ENCODE measurements around the gene MRAS.

GRCh38 chr3:138443521-138444503, 95.4 kb downstream of the MRAS start:
- TF ChIP-seq POLR2AphosphoS5 (IDR thresholded peaks at IDR 0.05): no peak
- TF ChIP-seq, protein P1, sequence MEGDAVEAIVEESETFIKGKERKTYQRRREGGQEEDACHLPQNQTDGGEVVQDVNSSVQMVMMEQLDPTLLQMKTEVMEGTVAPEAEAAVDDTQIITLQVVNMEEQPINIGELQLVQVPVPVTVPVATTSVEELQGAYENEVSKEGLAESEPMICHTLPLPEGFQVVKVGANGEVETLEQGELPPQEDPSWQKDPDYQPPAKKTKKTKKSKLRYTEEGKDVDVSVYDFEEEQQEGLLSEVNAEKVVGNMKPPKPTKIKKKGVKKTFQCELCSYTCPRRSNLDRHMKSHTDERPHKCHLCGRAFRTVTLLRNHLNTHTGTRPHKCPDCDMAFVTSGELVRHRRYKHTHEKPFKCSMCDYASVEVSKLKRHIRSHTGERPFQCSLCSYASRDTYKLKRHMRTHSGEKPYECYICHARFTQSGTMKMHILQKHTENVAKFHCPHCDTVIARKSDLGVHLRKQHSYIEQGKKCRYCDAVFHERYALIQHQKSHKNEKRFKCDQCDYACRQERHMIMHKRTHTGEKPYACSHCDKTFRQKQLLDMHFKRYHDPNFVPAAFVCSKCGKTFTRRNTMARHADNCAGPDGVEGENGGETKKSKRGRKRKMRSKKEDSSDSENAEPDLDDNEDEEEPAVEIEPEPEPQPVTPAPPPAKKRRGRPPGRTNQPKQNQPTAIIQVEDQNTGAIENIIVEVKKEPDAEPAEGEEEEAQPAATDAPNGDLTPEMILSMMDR (IDR thresholded peaks at IDR 0.05): no peak
- TF ChIP-seq POLR2A (IDR thresholded peaks at IDR 0.05; ENCODE audit: low read depth): no peak

Measured in esophagus muscularis mucosa (tissue), 3 donors.